ENCODE results near the gene DENND1A.

The DENND1A gene

GRCh38 chr9:123597048-123597447, 332.9 kb downstream of the DENND1A start:
- TF ChIP-seq GATA3 (IDR thresholded peaks at IDR 0.05; ENCODE audit: low read depth, low read length) (no peak), GATA2 (IDR thresholded peaks at IDR 0.05; ENCODE audit: low read depth, low read length) (no peak)

DNA sequence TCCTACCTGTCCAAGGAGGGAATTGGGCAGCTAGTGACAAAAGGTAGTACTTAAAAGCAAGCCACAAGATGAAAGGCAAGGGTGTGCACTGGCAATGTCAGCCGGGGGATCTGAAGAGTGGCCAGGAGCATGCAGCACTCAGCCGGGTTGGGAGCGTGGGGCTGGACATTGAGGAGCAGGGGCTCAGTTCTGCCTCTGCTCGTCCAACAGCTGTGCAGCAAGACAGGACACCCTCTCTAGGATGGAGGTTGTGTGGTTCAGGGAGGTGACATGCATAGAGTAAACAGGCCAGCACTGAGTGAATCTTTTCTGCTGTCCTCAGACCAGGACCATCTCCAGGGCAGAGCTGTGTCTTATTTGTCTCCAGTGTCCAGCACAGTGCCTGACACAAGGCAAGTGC, 338.6 kb downstream of the DENND1A start:
- TF ChIP-seq GATA3 (IDR thresholded peaks at IDR 0.05; ENCODE audit: low read depth, low read length), result no peak
- TF ChIP-seq GATA2 (IDR thresholded peaks at IDR 0.05; ENCODE audit: low read depth, low read length), result no peak

GRCh38 chr9:123590499-123590898, 339.4 kb downstream of the DENND1A start:
- TF ChIP-seq GATA2 (IDR thresholded peaks at IDR 0.05; ENCODE audit: low read depth, low read length) (no peak), GATA3 (IDR thresholded peaks at IDR 0.05; ENCODE audit: low read depth, low read length) (no peak)

- no peak for TF ChIP-seq GATA2 (IDR thresholded peaks at IDR 0.05; ENCODE audit: low read depth, low read length)
- TF ChIP-seq GATA3 (IDR thresholded peaks at IDR 0.05; ENCODE audit: low read depth, low read length), result no peak
Measured at GRCh38 chr9:123589361-123590239, 340.3 kb downstream of the DENND1A start.

DNA sequence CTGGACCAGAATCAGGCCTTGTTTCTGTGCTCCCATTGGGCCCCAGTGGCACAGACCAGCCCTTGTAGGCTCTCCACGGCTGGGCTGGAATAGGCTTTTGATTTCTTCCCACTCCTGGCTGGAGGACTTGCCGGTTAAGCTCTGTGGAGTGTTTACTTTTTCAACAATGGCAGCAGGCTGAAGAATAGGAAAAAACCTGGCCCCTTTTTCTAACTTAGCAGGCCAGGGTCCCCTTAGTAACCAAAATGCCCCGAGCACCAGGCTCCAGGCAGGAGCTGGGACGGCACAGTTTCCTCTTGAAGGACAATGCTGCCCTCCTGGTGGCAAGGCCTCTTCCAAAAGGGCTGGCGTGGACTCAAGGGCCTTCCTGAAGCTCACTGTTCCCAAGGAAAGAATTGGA, 343.7 kb downstream of the DENND1A start:
- TF ChIP-seq GATA3 (IDR thresholded peaks at IDR 0.05; ENCODE audit: low read depth, low read length) (no peak), GATA2 (IDR thresholded peaks at IDR 0.05; ENCODE audit: low read depth, low read length) (no peak)

GRCh38 chr9:123584202-123585176, 345.4 kb downstream of the DENND1A start:
- TF ChIP-seq GATA3 (IDR thresholded peaks at IDR 0.05; ENCODE audit: low read depth, low read length) (no peak), GATA2 (IDR thresholded peaks at IDR 0.05; ENCODE audit: low read depth, low read length) (no peak)

- TF ChIP-seq GATA2 (IDR thresholded peaks at IDR 0.05; ENCODE audit: low read depth, low read length), result no peak
- TF ChIP-seq GATA3 (IDR thresholded peaks at IDR 0.05; ENCODE audit: low read depth, low read length), result no peak
Measured at GRCh38 chr9:123583646-123584045, 346.3 kb downstream of the DENND1A start.

DNA sequence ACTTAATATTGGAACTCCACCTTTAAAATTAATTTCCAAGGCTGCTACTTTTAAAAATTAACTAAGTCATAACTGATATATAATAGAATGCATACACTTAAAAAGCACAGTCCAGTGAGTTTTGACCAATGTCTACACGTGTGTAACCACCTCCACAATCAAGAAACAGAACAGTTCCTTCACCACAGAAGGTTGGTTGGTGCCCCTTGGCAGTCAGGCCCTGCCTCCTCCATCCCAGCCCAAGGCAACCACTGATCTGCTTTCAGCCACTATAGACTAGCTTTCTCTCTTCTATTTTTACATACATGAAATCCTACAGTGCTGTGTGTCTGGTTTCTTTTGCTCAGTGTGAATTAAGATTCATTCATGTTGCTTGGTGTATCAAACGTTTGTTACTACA, 358.7 kb downstream of the DENND1A start:
- TF ChIP-seq GATA2 (IDR thresholded peaks at IDR 0.05; ENCODE audit: low read depth, low read length) (no peak), GATA3 (IDR thresholded peaks at IDR 0.05; ENCODE audit: low read depth, low read length) (no peak)

- TF ChIP-seq GATA2 (IDR thresholded peaks at IDR 0.05; ENCODE audit: low read depth, low read length), result no peak
- no peak for TF ChIP-seq GATA3 (IDR thresholded peaks at IDR 0.05; ENCODE audit: low read depth, low read length)
Measured at GRCh38 chr9:123568691-123569688, 360.9 kb downstream of the DENND1A start.

- TF ChIP-seq GATA2 (IDR thresholded peaks at IDR 0.05; ENCODE audit: low read depth, low read length) (no peak), GATA3 (IDR thresholded peaks at IDR 0.05; ENCODE audit: low read depth, low read length) (no peak)
Measured at GRCh38 chr9:123567013-123567412, 362.9 kb downstream of the DENND1A start.

DNA sequence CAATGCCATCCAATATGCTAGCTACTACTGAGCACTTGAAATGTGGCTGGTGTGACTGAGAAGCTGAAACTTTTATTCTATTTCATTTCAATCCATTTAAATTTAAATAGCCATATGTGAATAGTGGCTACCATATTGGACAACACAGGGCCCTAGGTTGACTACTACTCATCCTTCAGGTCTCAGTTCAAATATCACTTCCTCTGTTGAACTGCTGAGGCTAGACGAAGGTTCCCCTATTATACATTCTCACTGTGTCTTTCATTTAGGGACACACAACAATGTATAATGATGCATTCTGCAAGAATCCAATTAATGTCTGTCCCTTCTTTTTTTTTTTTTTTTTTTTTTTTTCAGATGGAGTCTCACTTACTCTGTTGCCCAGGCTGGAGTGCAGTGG, 365.3 kb downstream of the DENND1A start:
- TF ChIP-seq GATA3 (IDR thresholded peaks at IDR 0.05; ENCODE audit: low read depth, low read length), result no peak

GRCh38 chr9:123562844-123563346, 367.0 kb downstream of the DENND1A start:
- TF ChIP-seq GATA2 (IDR thresholded peaks at IDR 0.05; ENCODE audit: low read depth, low read length) (no peak), GATA3 (IDR thresholded peaks at IDR 0.05; ENCODE audit: low read depth, low read length) (no peak)

DNA sequence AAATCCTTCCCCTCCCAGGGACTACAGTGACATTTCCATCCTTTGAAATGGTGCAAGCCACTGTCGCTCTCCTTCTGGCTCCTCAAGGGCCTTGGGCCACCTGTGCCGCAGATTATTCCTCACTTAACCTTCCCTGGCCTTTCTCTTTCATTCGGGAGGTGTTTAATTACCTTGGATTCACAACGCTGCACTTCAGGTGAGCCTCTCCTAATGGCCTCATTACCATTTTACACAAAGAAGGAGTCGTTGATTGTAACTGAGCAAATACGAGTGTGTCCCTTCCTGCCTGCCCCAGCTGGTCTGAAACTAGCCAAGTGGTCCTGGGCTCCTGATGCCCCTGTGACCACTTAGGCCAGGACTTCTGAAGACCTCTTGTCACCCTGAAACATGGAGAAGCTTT, 368.9 kb downstream of the DENND1A start:
- no peak for TF ChIP-seq GATA2 (IDR thresholded peaks at IDR 0.05; ENCODE audit: low read depth, low read length)
- TF ChIP-seq GATA3 (IDR thresholded peaks at IDR 0.05; ENCODE audit: low read depth, low read length), result no peak

Measured in SH-SY5Y (cell line).